ENCODE results near the gene CCDC154.

CCDC154 gene

GRCh38 chr16:1393613-1394176, 50.7 kb downstream of the CCDC154 start:
- DNase-seq (ENCODE audit: low read depth, low spot score), result no peak

- DNase-seq (ENCODE audit: low read depth, low spot score), result no peak
These were observed 51.5 kb downstream of the CCDC154 start for GRCh38 chr16:1392826-1393225.

- no peak for DNase-seq (ENCODE audit: low read depth, low spot score)
These were observed 54.0 kb downstream of the CCDC154 start for GRCh38 chr16:1390239-1390779.

DNA sequence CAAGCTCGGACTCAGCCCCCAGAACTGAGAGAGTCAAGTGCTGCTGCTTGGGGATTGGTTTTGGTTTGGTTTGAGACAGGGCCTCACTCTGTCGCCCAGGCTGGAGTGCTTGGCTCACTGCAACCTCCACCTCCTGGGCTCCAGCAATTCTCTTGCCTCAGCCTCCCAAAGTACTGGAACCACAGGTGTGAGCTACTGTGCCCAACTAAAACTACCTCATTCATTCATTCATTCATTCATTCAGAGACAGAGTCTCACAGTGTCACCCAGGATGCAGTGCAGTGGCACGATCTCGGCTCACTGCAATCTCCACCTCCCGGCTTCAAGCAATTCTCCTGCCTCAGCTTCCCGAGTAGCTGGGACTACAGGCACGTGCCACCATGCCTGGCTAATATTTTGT, 54.6 kb downstream of the CCDC154 start:
- DNase-seq (ENCODE audit: low read depth, low spot score), result no peak

DNA sequence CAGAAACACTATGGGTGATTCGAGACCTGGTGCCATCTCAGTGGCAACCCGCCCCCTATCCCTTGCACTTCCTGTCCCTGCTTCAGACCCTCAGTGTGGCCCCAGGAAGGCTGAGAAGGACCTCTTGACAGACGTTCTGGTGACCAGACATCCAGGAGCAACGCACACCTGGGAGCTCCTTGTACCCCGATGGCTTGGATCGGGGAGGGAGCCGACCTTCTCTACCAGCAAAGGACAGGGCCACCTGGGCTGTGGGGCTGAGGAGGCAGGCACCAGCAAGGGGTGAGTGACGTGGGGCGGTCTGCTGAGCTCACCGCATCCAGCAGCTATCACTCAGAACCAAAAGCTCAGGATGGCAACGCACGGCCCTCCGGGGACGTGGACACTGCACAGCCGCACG, 57.0 kb downstream of the CCDC154 start:
- DNase-seq (ENCODE audit: low read depth, low spot score), result no peak

DNA sequence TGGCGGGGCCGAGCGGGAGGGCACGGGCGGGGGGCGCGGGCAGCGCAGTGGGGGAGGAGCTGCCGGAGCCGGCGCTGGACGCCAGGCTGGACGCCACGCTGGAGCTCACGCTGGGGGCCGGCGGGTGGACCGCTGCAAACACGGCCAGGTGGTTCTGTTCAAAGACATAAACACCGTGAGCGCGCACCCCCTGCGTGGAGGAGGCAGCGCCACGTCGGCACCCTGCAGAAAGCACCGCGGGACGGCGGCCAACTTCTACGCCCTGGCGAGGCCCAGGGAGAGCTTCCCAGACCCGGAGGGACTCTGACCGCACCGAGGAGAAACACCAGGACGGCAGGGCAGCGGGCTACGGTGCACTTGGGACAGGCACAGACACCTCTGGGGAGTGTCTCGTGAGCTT, 59.1 kb downstream of the CCDC154 start:
- no peak for DNase-seq (ENCODE audit: low read depth, low spot score)

All from smooth muscle cell of the brain vasculature (primary cell).